Osteocyte (in vitro differentiated cells): ENCODE data around the gene TSSC4. TPM values are rescaled to one million over a fixed set of nuclear protein-coding genes. Genes with fewer than 3 reads are reported as not detected.

Experiments
- DNase-seq: peaks from one replicate; pipeline ENCODE4 v3.0.0; 2021; ENCODE audit warnings: mixed read lengths; ENCODE audit not compliant: unreplicated experiment; ENCODE audit errors: extremely low spot score
- H3K27ac Mint-ChIP-seq: one replicate; pipeline ENCODE4 v1.8.0; 2021; ENCODE audit warnings: mild to moderate bottlenecking, mixed read lengths; ENCODE audit not compliant: unreplicated experiment
- H3K27me3 Mint-ChIP-seq: one replicate; pipeline ENCODE4 v1.8.0; 2021; ENCODE audit warnings: mixed read lengths; ENCODE audit not compliant: unreplicated experiment
- H3K36me3 Mint-ChIP-seq: one replicate; pipeline ENCODE4 v1.8.0; 2021; ENCODE audit warnings: mixed read lengths; ENCODE audit not compliant: unreplicated experiment
- H3K4me1 Mint-ChIP-seq: one replicate; pipeline ENCODE4 v1.8.0; 2021; ENCODE audit warnings: mixed read lengths; ENCODE audit not compliant: unreplicated experiment
- H3K4me3 Mint-ChIP-seq: one replicate; pipeline ENCODE4 v1.8.0; 2021; ENCODE audit warnings: mild to moderate bottlenecking, moderate library complexity, mixed read lengths; ENCODE audit not compliant: unreplicated experiment
- H3K9me3 Mint-ChIP-seq: one replicate; pipeline ENCODE4 v1.8.0; 2021; ENCODE audit warnings: mixed read lengths; ENCODE audit not compliant: unreplicated experiment
- CTCF ChIP-seq: fragments of 200-600 bp; sonication (generic); IDR thresholded peaks from 2 replicates; pipeline ENCODE4 v1.5.0; 2021; ENCODE audit warnings: antibody characterized with exemption, mild to moderate bottlenecking, moderate library complexity
- total RNA-seq: library from RNA; stranded (reverse); gene quantifications from 2 replicates; pipeline ENCODE4 v1.2.1, GENCODE V29; 2021

The TSSC4 gene
- total RNA-seq, 1 donor from 2014 or later: 50.6 TPM

GRCh38 chr11:2449548-2450320 is 49.2 kb downstream of the TSSC4 start:
- H3K9me3 Mint-ChIP-seq: no peaks in the 10 kb centered on the region
- peaks cover 30% of the 10 kb centered on the region for H3K27me3 Mint-ChIP-seq

GRCh38 chr11:2450321-2451041 is 49.9 kb downstream of the TSSC4 start:
- DNase-seq: no peak
- Mint-ChIP-seq H3K4me1 (no peaks in the 10 kb centered on the region), H3K27ac (no peak overlapping the region), H3K27me3 (peaks cover 32% of the 10 kb centered on the region), H3K36me3 (no peaks in the 10 kb centered on the region), H3K4me3 (no peak overlapping the region), H3K9me3 (peaks cover 3% of the 10 kb centered on the region)
- no peak for TF ChIP-seq CTCF

More at GRCh38 chr11:2449548-2450320, 49.2 kb downstream of the TSSC4 start:
- no peak overlapping the region for H3K4me3 Mint-ChIP-seq
- no peak for TF ChIP-seq CTCF
- no peaks in the 10 kb centered on the region for H3K4me1 Mint-ChIP-seq
- no peak for DNase-seq
- H3K27ac Mint-ChIP-seq: no peak overlapping the region
- H3K36me3 Mint-ChIP-seq: peaks cover 2% of the 10 kb centered on the region

- H3K4me3 Mint-ChIP-seq: no peak overlapping the region
- DNase-seq: no peak
- H3K27me3 Mint-ChIP-seq: peaks cover 37% of the 10 kb centered on the region
- peaks cover 6% of the 10 kb centered on the region for H3K9me3 Mint-ChIP-seq
- no peak for TF ChIP-seq CTCF
- H3K27ac Mint-ChIP-seq: no peak overlapping the region
- no peaks in the 10 kb centered on the region for H3K36me3 Mint-ChIP-seq
- no peaks in the 10 kb centered on the region for H3K4me1 Mint-ChIP-seq
These were observed 50.8 kb downstream of the TSSC4 start for GRCh38 chr11:2451336-2451735.

GRCh38 chr11:2451916-2452315 is 51.4 kb downstream of the TSSC4 start:
- H3K9me3 Mint-ChIP-seq: peaks cover 6% of the 10 kb centered on the region
- no peak for DNase-seq
- H3K4me3 Mint-ChIP-seq: no peak overlapping the region
- no peaks in the 10 kb centered on the region for H3K36me3 Mint-ChIP-seq
- no peak overlapping the region for H3K27ac Mint-ChIP-seq
- peaks cover 37% of the 10 kb centered on the region for H3K27me3 Mint-ChIP-seq
- TF ChIP-seq CTCF: no peak
- no peaks in the 10 kb centered on the region for H3K4me1 Mint-ChIP-seq

GRCh38 chr11:2452321-2453012 is 51.9 kb downstream of the TSSC4 start:
- H3K4me3 Mint-ChIP-seq: no peak overlapping the region
- no peak for TF ChIP-seq CTCF

More at GRCh38 chr11:2452321-2453012, 51.9 kb downstream of the TSSC4 start:
- no peaks in the 10 kb centered on the region for H3K36me3 Mint-ChIP-seq
- H3K27me3 Mint-ChIP-seq: peaks cover 37% of the 10 kb centered on the region
- no peak overlapping the region for H3K27ac Mint-ChIP-seq
- H3K9me3 Mint-ChIP-seq: peaks cover 6% of the 10 kb centered on the region
- no peak for DNase-seq
- no peaks in the 10 kb centered on the region for H3K4me1 Mint-ChIP-seq
